DND-41 (cell line): ENCODE results near the gene RFLNA.

Source experiments
- EZH2 ChIP-seq: IDR thresholded peaks from 3 replicates; pipeline ENCODE4 v1.6.1; 2012; ENCODE audit warnings: borderline replicate concordance, low read depth, mild to moderate bottlenecking, moderate library complexity, low read length, inconsistent platforms; ENCODE audit not compliant: severe bottlenecking
- TF ChIP-seq, protein P1 (sequence below): IDR thresholded peaks from 2 replicates; pipeline ENCODE4 v1.5.1; 2012; ENCODE audit warnings: borderline replicate concordance, low read length, moderate library complexity, mild to moderate bottlenecking; ENCODE audit not compliant: poor library complexity, severe bottlenecking; ENCODE audit errors: extremely low read depth

GRCh38 chr12:124315372-124316044 lies 20.6 kb downstream of the RFLNA start:
- no peak for TF ChIP-seq EZH2
- TF ChIP-seq, protein P1, sequence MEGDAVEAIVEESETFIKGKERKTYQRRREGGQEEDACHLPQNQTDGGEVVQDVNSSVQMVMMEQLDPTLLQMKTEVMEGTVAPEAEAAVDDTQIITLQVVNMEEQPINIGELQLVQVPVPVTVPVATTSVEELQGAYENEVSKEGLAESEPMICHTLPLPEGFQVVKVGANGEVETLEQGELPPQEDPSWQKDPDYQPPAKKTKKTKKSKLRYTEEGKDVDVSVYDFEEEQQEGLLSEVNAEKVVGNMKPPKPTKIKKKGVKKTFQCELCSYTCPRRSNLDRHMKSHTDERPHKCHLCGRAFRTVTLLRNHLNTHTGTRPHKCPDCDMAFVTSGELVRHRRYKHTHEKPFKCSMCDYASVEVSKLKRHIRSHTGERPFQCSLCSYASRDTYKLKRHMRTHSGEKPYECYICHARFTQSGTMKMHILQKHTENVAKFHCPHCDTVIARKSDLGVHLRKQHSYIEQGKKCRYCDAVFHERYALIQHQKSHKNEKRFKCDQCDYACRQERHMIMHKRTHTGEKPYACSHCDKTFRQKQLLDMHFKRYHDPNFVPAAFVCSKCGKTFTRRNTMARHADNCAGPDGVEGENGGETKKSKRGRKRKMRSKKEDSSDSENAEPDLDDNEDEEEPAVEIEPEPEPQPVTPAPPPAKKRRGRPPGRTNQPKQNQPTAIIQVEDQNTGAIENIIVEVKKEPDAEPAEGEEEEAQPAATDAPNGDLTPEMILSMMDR, result no peak
